Sigmoid colon (tissue), 7 donors: ENCODE results near the gene SPACA6. TPM values are rescaled to one million over a fixed set of nuclear protein-coding genes. Genes with fewer than 3 reads are reported as not detected.

Experiments
- DNase-seq: peaks from one replicate; pipeline ENCODE4 v3.0.0-alpha.2; 2019
- H3K27ac ChIP-seq, 4 donors: fragments of 200-600 bp; sonication (generic); one replicate each; pipeline ENCODE4 v1.5.1; 2016 to 2019; ENCODE audit warnings: mild to moderate bottlenecking in 1 of 4
- H3K27me3 ChIP-seq, 3 donors: fragments of 200-600 bp; sonication (generic); one replicate each; pipeline ENCODE4 v1.5.1; 2019; ENCODE audit warnings: mild to moderate bottlenecking in 1 of 3
- H3K36me3 ChIP-seq, 4 donors: fragments of 200-600 bp; sonication (generic); one replicate each; pipeline ENCODE4 v1.5.1; 2016 to 2019
- H3K4me1 ChIP-seq, 4 donors: fragments of 200-600 bp; sonication (generic); one replicate each; pipeline ENCODE4 v1.5.1; 2017 to 2019
- H3K4me3 ChIP-seq, 4 donors: fragments of 200-600 bp; sonication (generic); one replicate each; pipeline ENCODE4 v1.5.1; 2017 to 2019; ENCODE audit warnings: mild to moderate bottlenecking in 2 of 4, moderate library complexity in 1 of 4
- H3K9me3 ChIP-seq, 4 donors: fragments of 200-600 bp in 3 of 4; sonication (generic) in 3 of 4; one replicate each; pipeline versions ENCODE4 v1.5.1 to v1.6.1; 2013 to 2019
- EP300 ChIP-seq, 4 donors: sonication (generic); formaldehyde crosslinking; IDR thresholded peaks; one replicate each; pipeline ENCODE4 v1.6.1; 2017; ENCODE audit warnings: antibody characterized with exemption in 4 of 4
- POLR2A ChIP-seq, 2 donors: fragments of 450-650 bp; IDR thresholded peaks; one replicate each; pipeline ENCODE4 v1.6.1; 2016; ENCODE audit warnings: antibody characterized with exemption in 2 of 2, mild to moderate bottlenecking in 2 of 2, moderate library complexity in 2 of 2
- POLR2AphosphoS5 ChIP-seq, 4 donors: sonication (generic); formaldehyde crosslinking; IDR thresholded peaks; one replicate each; pipeline ENCODE4 v1.6.1; 2017; ENCODE audit warnings: antibody characterized with exemption in 4 of 4
- WGBS, 2 donors: extraction: QIAGEN DNeasy Blood & Tissue Kit; methylation state at CpG; one replicate each; pipeline ENCODE4 v1.1.7; 2013; 5-methylcytosine and 5-hydroxymethylcytosine counted together
- intact Hi-C: fragments of 100-400 bp; cut with DNase I; formaldehyde crosslinking; loops from one replicate; pipeline ENCODE4 v1.15.1; 2023
- polyA plus RNA-seq, 3 donors: library from polyadenylated mRNA; stranded (reverse); fragments of 200-250 nt; gene quantifications; one replicate each; pipeline ENCODE4 v1.2.3, GENCODE V29; 2013
- total RNA-seq, 4 donors: library from RNA; depleted of rRNA; stranded (reverse); fragments of >200 nt; gene quantifications; one replicate each; pipeline ENCODE4 v1.1.0, GENCODE V29; 2016
- TF ChIP-seq, protein P1 (sequence below), 4 experiments: fragments of 450-650 bp in 3 of 4; fragments of 200-600 bp in 1 of 4; IDR thresholded peaks; one replicate each; pipeline ENCODE4 v1.5.1; 2016 to 2019; ENCODE audit warnings: antibody characterized with exemption in 4 of 4, mild to moderate bottlenecking in 3 of 4, moderate library complexity in 2 of 4
- donor health status: healthy with polysubstance abuse.
- donor health status: Bipolar disorder and iron deficiency.
- donor health status: healthy.

Gene SPACA6
- total and polyA plus RNA-seq, 7 donors = 3.0 to 45.7 (median 21.4) TPM; not detected in 1

DNA sequence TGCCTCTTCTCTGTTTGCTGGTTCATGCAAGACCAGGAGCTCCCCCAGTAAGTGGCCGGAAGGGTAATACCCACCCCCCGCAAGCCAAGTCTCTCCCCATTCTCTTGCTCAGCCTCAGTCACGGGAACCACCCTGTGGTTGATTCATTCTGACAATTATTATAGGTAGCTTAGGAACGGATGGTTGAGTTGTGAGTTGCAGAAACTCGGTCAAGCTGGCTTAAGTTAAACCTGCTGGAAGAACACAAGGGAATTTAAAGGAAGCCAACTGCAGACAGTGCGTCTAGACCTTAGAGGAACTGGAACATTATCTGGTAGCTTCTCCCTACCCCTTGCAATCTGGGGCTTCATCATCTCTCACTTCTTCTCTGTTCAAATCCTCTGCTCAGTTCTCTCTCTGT lies 49.7 kb downstream of the SPACA6 start:
- Histone ChIP-seq H3K27ac (no peak overlapping the region), H3K4me3 (no peak overlapping the region), H3K36me3 (no peaks in the 10 kb centered on the region), H3K4me1 (no peaks in the 10 kb centered on the region), H3K27me3 (peaks cover 0 to 4% (median 0%) of the 10 kb centered on the region in 3 donors), H3K9me3 (no peaks in the 10 kb centered on the region)
- DNase-seq = no peak
- TF ChIP-seq POLR2A (IDR thresholded peaks at IDR 0.05) (no peak), POLR2AphosphoS5 (IDR thresholded peaks at IDR 0.05) (no peak), EP300 (IDR thresholded peaks at IDR 0.05) (no peak)
- TF ChIP-seq, protein P1, sequence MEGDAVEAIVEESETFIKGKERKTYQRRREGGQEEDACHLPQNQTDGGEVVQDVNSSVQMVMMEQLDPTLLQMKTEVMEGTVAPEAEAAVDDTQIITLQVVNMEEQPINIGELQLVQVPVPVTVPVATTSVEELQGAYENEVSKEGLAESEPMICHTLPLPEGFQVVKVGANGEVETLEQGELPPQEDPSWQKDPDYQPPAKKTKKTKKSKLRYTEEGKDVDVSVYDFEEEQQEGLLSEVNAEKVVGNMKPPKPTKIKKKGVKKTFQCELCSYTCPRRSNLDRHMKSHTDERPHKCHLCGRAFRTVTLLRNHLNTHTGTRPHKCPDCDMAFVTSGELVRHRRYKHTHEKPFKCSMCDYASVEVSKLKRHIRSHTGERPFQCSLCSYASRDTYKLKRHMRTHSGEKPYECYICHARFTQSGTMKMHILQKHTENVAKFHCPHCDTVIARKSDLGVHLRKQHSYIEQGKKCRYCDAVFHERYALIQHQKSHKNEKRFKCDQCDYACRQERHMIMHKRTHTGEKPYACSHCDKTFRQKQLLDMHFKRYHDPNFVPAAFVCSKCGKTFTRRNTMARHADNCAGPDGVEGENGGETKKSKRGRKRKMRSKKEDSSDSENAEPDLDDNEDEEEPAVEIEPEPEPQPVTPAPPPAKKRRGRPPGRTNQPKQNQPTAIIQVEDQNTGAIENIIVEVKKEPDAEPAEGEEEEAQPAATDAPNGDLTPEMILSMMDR (IDR thresholded peaks at IDR 0.05) = no peak
- WGBS, 2 donors = 66 to 67% methylated on average over 6 of the region's 6 CpGs
- intact Hi-C loops = no loop called here

DNA sequence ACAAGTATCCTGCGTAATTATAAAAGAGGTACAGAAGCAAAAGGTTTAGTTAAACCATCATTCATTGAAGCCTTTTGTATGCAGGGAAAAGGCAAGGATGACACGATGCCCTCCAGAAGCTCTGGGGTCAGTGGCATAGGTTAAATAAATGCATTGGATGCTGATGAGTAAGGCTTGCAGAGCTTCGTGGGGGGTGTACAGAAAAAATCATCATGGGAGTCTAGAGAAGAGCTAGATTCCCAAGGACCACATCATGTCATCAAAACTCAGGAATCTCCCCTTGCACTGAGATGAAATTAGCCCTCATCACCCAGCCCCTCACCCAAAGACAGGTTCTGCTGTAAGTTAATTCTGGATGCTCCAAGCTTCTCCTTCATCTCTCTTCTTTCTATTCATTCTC lies 50.3 kb downstream of the SPACA6 start:
- no peak for TF ChIP-seq POLR2AphosphoS5 (IDR thresholded peaks at IDR 0.05)
- no peak for TF ChIP-seq EP300 (IDR thresholded peaks at IDR 0.05)
- TF ChIP-seq, protein P1 (IDR thresholded peaks at IDR 0.05) = no peak
- no peak for TF ChIP-seq POLR2A (IDR thresholded peaks at IDR 0.05)
- H3K27ac ChIP-seq = no peak overlapping the region
- WGBS, 2 donors = 77 to 87% methylated on average over 3 of the region's 3 CpGs
- no peak overlapping the region for H3K4me3 ChIP-seq
- H3K27me3 ChIP-seq = peaks cover 0 to 4% (median 0%) of the 10 kb centered on the region in 3 donors
- intact Hi-C loops = no loop called here
- DNase-seq = no peak
- H3K9me3 ChIP-seq = no peaks in the 10 kb centered on the region
- no peaks in the 10 kb centered on the region for H3K36me3 ChIP-seq
- no peaks in the 10 kb centered on the region for H3K4me1 ChIP-seq

GRCh38 chr19:51746731-51747130 lies 53.6 kb downstream of the SPACA6 start:
- H3K4me1 ChIP-seq = no peaks in the 10 kb centered on the region
- H3K27me3 ChIP-seq = no peaks in the 10 kb centered on the region
- H3K36me3 ChIP-seq = no peaks in the 10 kb centered on the region
- no peak for DNase-seq
- TF ChIP-seq POLR2AphosphoS5 (IDR thresholded peaks at IDR 0.05) (no peak), EP300 (IDR thresholded peaks at IDR 0.05) (no peak), POLR2A (IDR thresholded peaks at IDR 0.05) (no peak)
- TF ChIP-seq, protein P1 (IDR thresholded peaks at IDR 0.05) = no peak
- intact Hi-C loops = no loop called here
- no peak overlapping the region for H3K4me3 ChIP-seq
- H3K9me3 ChIP-seq = no peaks in the 10 kb centered on the region
- H3K27ac ChIP-seq = no peak overlapping the region
- 72 to 83% methylated on average over 7 of the region's 7 CpGs for WGBS, 2 donors

- Histone ChIP-seq H3K36me3 (no peaks in the 10 kb centered on the region), H3K4me3 (no peak overlapping the region), H3K27me3 (no peaks in the 10 kb centered on the region), H3K9me3 (no peaks in the 10 kb centered on the region), H3K4me1 (no peaks in the 10 kb centered on the region), H3K27ac (no peak overlapping the region)
- TF ChIP-seq POLR2A (IDR thresholded peaks at IDR 0.05) (no peak), EP300 (IDR thresholded peaks at IDR 0.05) (no peak), POLR2AphosphoS5 (IDR thresholded peaks at IDR 0.05) (no peak)
- TF ChIP-seq, protein P1 (IDR thresholded peaks at IDR 0.05) = no peak
- DNase-seq = no peak
- 76 to 83% methylated on average over 4 of the region's 4 CpGs for WGBS, 2 donors
- intact Hi-C loops = no loop called here
Measured at GRCh38 chr19:51749979-51750378, 56.8 kb downstream of the SPACA6 start.

DNA sequence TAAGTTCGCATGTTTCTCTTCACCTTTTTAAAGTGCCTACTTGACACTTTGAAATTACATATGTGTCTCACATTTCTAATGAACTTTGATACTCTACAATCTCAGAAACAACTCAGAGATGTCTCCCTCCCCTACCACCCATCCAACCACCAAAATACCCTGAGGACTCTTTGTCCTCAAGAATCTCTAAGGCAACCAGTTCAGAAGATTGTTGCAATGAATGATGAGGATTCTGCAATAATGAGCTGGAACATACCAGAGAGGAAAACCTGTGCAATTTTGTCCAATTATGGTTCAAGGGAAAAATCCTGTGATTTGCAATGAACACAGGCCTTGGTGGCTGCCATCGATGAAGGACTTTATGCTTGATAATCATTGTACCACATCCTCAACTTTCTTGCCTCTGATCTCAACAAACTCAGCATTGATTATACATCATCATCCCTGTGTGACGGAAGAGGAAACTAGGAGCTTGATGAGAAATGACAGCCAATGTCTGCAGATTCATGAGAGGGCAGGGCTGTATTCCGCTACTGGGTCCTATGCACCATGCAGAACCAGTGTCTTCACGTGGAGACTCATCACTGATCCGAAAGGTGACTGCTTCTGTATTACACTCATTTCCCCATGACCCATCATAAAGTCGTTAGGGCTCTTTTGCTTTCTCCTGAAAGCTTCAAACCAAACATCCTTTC lies 57.4 kb downstream of the SPACA6 start:
- Histone ChIP-seq H3K36me3 (no peaks in the 10 kb centered on the region), H3K9me3 (no peaks in the 10 kb centered on the region), H3K27ac (no peak overlapping the region), H3K4me1 (no peaks in the 10 kb centered on the region), H3K27me3 (no peaks in the 10 kb centered on the region), H3K4me3 (peak overlapping the region in 2 of 4 donors; percentile 13 to 23)
- WGBS, 2 donors = 82 to 86% methylated on average over 7 of the region's 7 CpGs
- intact Hi-C loops = no loop called here
- no peak for TF ChIP-seq POLR2AphosphoS5 (IDR thresholded peaks at IDR 0.05)
- no peak for TF ChIP-seq EP300 (IDR thresholded peaks at IDR 0.05)
- TF ChIP-seq, protein P1 (IDR thresholded peaks at IDR 0.05) = no peak
- no peak for TF ChIP-seq POLR2A (IDR thresholded peaks at IDR 0.05)
- DNase-seq = no peak
